NCI-H1048 (cell line): ENCODE results near the gene VWA3B.
"Not testable (repeated sequence)": the region's sequence is repeated elsewhere in the genome, so short reads cannot be mapped to it uniquely, and the experiment has no call there.

ENCODE experiments used
- DNase-seq: peaks from one replicate; lab custom pipeline; 2025; lab: John Stamatoyannopoulos, UW

The VWA3B gene, protein sequence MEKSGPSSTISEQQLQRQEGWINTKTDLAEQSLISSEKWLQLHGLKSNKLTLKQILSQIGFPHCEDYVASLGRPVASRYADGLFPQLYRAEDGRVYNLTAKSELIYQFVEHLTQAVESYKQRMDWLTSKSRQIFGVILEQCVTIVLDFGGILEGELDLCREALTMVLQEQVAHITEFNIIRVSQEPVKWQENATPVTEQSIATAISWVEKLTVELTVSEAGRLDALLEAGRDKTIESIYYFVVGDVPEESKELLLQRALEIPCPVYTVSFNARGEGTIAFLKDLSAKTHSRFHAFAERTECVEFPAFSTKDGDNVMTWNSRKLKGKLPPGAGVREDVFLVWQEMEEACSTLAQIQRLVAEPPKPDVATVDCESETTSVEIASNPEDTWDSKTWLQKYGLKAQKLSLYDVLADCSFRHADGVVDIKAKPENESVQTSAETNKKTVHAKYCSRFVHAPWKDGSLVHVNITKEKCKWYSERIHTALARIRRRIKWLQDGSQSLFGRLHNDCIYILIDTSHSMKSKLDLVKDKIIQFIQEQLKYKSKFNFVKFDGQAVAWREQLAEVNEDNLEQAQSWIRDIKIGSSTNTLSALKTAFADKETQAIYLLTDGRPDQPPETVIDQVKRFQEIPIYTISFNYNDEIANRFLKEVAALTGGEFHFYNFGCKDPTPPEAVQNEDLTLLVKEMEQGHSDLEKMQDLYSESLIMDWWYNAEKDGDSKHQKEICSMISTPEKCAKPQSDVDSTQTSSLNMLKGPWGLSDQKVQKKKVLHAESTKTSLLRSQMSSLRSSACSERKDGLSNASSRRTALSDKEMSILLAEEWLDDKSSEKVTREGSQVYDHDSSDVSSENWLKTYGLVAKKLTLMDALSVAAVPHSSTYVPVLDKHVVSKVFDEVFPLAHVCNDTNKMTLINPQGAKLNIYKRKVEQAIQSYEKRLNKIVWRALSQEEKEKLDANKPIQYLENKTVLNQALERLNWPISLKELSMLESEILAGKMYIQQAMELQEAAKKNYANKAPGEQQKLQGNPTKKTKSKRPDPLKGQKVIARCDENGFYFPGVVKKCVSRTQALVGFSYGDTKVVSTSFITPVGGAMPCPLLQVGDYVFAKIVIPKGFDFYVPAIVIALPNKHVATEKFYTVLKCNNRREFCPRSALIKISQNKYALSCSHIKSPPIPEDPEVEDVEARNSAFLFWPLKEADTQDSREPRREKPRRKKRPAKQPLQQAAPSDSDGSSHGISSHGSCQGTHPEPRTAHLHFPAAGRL (N-terminal part only)

DNA sequence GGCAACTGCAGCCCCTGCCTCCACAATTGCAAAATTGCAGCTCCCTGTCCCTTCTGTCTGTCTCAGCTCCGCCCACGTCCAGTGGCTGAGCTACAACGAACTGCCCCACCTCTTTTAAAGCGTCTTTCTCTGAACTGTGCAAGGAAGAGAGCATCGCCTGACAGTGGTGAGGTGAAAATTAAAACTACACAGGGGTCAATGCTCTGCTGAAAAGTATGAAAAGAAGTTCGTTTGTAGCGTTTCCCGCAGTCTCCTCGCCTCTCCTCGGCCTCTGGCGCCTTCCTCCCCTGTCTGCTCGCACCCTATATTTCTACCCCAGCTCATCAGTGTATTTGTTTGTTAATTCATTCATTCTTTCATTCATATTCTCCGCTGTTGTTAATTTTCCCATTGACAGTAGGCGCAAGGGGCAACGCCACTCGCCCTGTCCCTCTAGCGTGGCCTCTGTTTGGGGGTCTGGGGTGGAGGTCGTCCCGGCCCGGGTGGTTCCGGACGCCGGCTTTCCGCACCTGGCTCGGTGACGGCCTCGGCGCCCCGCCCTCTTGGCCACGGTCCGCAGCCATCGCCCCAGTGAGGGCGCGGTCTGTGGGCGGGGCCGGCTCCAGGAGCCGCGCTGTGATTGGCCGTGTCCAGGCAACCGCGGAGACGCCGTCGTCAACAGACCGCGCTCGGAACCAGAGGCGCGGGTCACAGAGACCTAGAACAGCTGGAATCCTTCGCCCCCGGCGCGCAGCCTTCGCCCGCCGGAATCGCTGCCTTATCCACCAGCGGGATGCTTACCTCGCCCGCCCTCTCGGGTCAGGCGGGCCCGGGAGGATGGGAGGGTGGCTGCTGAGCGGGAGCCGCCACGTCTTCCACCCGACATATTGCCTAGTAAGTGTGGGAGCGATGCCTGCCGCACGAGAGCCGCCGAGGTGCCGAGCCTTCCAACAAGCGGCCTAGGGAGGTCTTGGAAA is at the start of gene VWA3B:
Gene VWA3B, plus strand, starts transcription at position 677 of the 956 bp plus-strand sequence. CDS start 5,926 bp downstream, outside the sequence.
- DNase-seq, result peak; percentile 38

GRCh38 chr2:98037206-98037605 is 49.8 kb upstream of the VWA3B start:
- no peak for DNase-seq

DNA sequence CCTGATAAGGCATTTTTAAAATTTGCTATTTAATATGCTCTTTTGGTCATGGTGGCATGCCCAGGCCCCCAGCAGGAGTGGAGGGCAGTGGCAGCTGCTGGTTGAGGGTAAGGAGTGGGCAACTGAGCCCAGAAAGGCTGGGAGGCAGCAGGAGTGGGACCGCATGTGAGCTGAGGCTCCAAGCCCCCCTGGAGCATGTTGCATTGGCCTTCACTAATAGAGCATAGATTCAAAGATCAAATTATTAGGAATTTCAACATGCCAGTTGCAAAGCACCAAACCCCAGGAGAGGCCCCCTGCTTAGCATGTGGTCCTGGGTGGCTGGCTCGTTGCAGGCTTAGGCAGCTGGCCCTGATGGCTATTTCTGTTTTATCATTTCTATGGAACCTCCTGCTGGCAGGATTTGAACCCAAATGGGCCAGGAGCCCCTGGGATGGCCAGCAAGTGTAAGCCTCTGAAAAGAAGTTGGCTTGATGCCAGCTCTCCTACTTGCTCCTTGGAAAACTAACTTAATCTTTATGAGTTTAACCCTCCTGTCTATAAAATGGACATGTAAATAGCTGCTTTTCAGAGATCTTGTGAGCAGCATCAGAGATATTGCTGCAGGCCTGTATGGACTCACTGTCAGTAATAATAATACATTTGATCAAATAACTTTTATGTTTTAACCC is 49.2 kb upstream of the VWA3B start:
- DNase-seq, result no peak

GRCh38 chr2:98039085-98039756 is 47.7 kb upstream of the VWA3B start:
- DNase-seq, result no peak

DNA sequence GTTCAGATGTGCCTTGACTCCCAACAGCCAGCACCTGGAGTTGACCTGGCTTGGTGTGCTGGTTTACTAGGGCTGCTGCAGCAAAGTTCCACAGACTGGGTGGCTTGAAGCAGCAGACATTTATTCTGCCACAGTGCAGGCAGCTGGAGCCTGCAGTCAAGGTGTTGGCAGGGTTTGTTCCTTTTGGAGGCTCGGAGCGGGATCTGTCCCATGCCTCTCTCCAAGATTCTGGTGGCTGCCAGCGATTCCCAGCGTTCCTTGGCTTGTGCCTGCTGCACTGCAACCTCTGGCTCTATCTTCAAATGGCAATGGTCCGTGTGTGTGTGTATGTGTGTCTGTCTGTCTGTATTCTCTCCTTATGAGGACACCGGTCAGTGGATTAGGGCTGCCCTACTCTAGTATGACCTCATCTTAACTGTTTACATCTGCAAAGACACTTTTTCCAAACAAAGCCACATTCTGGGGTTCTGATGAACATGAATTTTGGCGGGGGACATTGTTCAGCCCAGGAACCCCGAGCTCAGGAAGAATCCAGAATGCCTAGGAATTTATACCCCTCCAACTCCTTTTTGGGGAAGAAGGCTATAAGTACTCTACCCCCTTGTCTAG is 46.5 kb upstream of the VWA3B start:
- DNase-seq, result no peak

- DNase-seq, result no peak
These were observed 43.9 kb upstream of the VWA3B start for GRCh38 chr2:98043101-98043500.

DNA sequence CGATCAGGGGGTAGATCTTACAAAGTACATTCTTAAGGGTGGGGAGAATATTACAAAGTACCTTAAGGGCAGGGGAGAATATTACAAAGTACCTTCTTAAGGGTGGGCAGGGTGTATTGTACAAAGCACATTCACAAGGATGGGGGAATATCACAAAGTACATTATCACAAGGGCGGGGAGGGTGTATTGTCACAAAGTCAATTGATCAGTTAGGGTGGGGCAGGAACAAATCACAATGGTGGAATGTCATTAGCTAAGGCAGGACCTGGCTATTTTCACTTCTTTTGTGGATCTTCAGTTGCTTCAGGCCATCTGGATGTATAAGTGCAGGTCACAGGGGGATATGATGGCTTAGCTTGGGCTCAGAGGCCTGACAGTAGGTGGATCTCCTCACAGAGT is 42.2 kb upstream of the VWA3B start:
- not testable (repeated sequence) for DNase-seq

GRCh38 chr2:98050070-98050469 is 36.9 kb upstream of the VWA3B start:
- no peak for DNase-seq

GRCh38 chr2:98058191-98058975 is 28.6 kb upstream of the VWA3B start:
- no peak for DNase-seq

GRCh38 chr2:98060277-98060676 is 26.7 kb upstream of the VWA3B start:
- DNase-seq, result no peak

DNA sequence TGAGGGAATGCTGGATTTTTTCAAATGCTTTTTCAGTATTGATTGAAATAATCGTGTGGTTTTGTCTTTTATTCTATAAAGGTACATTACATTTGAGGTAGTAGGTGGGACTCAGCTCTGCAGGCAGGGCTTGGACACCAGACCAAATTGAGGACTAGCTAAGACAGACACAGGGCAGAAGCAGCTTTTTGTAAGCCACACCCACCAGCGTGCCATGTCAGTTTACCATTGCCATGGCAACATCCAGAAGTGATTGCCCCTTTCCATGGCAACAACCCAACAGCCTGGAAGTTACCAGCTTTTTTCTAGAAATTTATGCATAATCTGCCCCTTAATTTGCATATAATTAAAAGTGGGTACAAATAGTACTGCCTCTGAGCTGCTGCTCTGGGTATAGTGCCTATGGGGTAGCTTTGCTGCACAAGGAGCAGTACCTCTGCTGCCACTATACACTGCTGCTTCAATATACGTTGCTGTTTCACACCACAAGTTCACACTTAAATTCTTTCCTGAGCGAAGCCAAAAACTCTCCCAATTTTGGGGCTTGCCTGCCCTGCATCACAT is 23.6 kb upstream of the VWA3B start:
- no peak for DNase-seq

DNA sequence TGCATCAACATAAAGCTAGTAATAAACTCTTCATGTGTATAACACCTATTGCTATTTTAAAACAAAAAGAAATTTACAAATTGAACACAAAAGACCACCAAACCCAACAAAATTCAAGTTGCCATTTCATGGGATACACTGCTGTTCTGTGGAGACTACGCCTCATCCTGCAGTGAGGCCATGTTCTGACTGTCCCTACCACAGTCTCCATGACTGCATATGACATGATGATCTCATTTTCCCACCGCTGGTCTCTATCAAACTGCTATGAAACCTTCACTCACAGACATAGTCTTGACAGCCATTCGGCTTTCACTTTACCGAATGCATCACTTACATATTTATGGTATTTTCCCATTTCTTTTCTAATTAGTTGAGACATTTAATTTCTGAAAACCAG is 21.2 kb upstream of the VWA3B start:
- no peak for DNase-seq

DNA sequence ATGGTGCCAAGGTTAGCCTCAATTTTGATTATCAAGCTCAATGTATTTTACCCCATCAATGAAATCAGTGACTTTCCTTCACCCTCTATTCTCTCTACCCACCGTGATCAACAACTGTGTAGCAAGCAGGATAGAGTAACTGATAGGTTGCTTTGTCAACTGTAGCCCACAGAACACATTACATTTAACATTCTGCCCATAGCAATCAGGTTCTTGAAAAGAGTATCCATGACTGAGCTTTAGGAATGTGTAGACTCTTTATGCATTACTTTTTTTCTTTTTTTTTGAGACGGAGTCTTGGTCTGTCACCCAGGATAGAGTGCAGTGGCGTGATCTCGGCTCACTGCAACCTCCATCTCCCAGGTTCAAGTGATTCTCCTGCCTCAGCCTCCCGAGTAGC is 19.8 kb upstream of the VWA3B start:
- DNase-seq, result no peak

DNA sequence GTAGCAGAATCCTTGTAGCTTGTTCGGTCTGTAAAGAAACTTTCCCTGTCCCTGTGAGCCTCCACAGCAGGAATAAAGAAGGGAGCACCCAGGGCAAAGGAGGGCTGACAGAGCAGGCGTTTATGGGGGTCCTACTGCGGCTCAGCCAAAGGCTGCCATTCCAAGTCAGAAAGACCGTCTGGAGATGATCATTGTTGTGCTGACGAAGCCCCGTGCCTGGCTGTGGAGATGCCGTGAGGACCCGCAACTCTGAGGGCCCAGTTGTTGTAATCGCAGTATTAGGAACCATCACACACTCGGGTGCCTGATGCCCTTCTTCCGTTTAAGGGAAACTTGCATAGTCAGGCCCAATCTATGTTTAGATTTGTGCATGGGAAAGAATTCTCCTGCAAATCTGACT is 16.9 kb upstream of the VWA3B start:
- DNase-seq, result no peak

- DNase-seq, result no peak
These were observed 14.5 kb upstream of the VWA3B start for GRCh38 chr2:98072442-98072841.

DNA sequence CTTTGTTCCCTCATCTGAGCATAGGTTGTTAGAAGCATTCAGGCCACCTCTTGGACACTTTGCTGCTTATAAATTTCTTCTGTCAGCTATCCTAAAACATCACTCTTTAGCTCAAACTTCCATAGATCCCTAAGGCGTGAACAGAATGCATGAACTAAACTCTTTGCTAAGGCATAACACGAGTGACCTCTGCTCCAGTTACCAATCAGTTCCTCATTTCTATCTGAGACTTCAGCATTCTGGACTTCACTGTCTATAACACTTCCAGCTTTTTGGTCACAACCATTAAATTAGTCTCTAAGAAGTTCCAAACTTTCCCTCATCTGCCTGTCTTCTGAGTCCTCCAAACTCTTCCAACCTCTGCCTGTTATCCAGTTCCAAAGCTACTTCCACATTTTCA is 8.3 kb upstream of the VWA3B start:
- no peak for DNase-seq

GRCh38 chr2:98084151-98084868 is 2.7 kb upstream of the VWA3B start:
- no peak for DNase-seq

DNA sequence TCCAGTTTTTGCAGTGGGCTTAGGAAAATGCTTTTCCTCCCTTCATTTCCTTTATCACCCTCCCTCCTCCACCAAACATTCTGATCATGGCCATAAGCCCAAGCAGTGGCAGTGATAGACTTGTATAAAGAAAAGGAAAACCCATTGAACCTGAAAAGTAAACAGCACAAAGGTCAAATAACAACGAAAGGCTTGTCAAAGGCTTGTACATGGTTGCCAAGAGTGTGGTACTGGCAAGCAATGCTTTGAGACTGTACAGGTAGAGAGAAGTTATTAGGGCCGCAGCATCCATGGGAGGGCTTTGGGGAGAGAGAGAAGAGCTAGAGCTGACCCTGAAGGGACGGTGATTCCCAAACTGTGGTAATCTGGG is 2.1 kb upstream of the VWA3B start:
- no peak for DNase-seq
